ENCODE results near the gene REEP1. TPM values are rescaled to one million over a fixed set of nuclear protein-coding genes. Genes with fewer than 3 reads are reported as not detected.

Gene REEP1
- total RNA-seq, 1 donor from 2014 or later, result 6.4 TPM

- Histone ChIP-seq H3K36me3 (no peaks in the 10 kb centered on the region), H3K4me3 (peak overlapping the region in 1 of 2 donors; percentile 28), H3K27me3 (no peaks in the 10 kb centered on the region), H3K4me1 (no peaks in the 10 kb centered on the region), H3K27ac (no peak overlapping the region), H3K9me3 (no peaks in the 10 kb centered on the region)
- intact Hi-C loops (cut with DNase I), result loop anchor here (1.0 kb wide), 1 partner anchor 147 kb away; no protein-coding TSS in a partner anchor
- peak in 1 of 2 donors; percentile 63 for DNase-seq (ENCODE audit: low spot score in 2 of 2)
- TF ChIP-seq, protein P1, sequence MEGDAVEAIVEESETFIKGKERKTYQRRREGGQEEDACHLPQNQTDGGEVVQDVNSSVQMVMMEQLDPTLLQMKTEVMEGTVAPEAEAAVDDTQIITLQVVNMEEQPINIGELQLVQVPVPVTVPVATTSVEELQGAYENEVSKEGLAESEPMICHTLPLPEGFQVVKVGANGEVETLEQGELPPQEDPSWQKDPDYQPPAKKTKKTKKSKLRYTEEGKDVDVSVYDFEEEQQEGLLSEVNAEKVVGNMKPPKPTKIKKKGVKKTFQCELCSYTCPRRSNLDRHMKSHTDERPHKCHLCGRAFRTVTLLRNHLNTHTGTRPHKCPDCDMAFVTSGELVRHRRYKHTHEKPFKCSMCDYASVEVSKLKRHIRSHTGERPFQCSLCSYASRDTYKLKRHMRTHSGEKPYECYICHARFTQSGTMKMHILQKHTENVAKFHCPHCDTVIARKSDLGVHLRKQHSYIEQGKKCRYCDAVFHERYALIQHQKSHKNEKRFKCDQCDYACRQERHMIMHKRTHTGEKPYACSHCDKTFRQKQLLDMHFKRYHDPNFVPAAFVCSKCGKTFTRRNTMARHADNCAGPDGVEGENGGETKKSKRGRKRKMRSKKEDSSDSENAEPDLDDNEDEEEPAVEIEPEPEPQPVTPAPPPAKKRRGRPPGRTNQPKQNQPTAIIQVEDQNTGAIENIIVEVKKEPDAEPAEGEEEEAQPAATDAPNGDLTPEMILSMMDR (IDR thresholded peaks at IDR 0.05), result peak; percentile 41 to 71 (median 47)
Observed at GRCh38 chr2:86368161-86368824, 30.9 kb upstream of the REEP1 start.

DNA sequence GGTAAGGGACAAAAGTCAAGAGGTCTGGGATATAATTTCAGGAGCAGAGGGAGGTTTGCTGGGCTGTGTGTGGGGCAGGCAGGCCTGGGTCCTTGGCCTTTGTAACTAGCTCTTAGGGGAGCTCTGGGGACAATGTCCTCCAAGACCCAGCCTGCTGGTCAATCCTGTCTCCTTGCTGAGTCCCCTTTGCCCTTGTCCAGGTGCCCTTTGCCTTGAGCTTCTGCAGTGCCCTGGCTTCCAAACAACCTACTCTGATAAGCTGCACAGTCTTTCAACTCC is 30.0 kb upstream of the REEP1 start:
- intact Hi-C loops (cut with DNase I), result no loop called here
- no peak overlapping the region for H3K4me3 ChIP-seq
- no peak for DNase-seq (ENCODE audit: low spot score in 2 of 2)

DNA sequence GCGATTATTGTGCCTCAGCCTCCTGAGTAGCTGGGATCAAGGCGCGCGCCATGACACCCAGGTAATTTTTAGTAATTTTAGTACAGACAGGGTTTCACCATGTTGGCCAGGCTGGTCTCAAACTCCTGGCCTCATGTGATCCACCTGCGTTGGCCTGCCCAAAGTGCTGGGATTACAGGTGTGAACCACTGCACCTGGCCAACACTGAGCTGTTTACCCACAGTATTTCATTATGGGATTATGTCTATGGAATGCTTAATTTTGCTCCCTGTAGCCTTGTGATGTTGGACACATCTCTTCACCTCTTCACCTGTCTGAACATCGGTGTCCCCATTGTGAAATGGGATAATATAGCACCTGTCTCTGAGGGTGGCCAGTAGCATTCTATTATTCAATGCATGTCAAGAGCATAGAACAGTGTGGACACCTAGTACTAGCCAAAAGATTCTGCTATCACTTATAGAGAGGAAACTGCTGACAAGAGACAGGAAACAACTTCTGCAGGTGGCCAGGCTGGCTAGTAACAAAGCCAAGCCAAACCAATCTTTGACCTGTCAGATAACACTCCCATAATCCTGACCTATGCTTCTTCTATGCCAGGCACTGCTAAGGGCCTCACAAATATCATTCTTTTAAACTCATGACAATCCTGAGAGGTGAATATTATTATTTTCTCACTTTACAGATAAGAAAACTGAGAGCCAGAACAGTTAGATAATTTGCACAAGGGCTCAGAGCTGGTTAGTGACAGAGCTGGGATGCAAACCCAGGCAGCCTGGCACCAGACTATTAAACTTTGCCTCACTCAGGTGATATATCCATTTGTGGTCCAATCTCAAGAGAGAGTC is 29.4 kb upstream of the REEP1 start:
- intact Hi-C loops (cut with DNase I), result no loop called here

More for the DNA sequence above, 30.0 kb upstream of the REEP1 start:
- Histone ChIP-seq H3K36me3 (no peaks in the 10 kb centered on the region), H3K4me1 (no peaks in the 10 kb centered on the region), H3K9me3 (no peaks in the 10 kb centered on the region), H3K27me3 (no peaks in the 10 kb centered on the region), H3K27ac (no peak overlapping the region)
- TF ChIP-seq, protein P1 (IDR thresholded peaks at IDR 0.05), result no peak

DNA sequence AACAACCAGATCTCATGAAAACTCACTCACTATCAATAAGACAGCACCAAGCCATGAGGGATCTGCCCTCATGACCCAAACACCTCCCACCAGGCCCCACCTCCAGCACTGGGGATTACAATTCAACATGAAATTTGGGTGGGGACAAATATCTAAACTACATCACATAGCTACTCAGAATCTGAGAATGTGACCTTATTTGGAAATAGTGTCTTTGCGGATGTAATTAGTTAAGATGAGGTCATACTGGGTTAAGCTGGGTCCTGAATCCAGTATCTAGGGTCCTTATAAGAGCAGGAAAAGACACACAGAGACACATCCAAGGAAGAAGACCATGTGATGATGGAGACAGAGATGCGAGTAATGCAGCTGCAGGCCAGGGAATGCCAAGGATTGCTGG is 27.5 kb upstream of the REEP1 start:
- DNase-seq (ENCODE audit: low spot score in 2 of 2), result no peak
- no peak overlapping the region for H3K4me3 ChIP-seq
- no peaks in the 10 kb centered on the region for H3K9me3 ChIP-seq
- H3K4me1 ChIP-seq, result no peaks in the 10 kb centered on the region
- no peak overlapping the region for H3K27ac ChIP-seq
- no peaks in the 10 kb centered on the region for H3K36me3 ChIP-seq
- H3K27me3 ChIP-seq, result no peaks in the 10 kb centered on the region
- TF ChIP-seq, protein P1 (IDR thresholded peaks at IDR 0.05), result no peak
- intact Hi-C loops (cut with DNase I), result no loop called here

More for the DNA sequence above, 29.4 kb upstream of the REEP1 start:
- no peak overlapping the region for H3K27ac ChIP-seq
- H3K27me3 ChIP-seq, result no peaks in the 10 kb centered on the region
- H3K4me1 ChIP-seq, result no peaks in the 10 kb centered on the region
- TF ChIP-seq, protein P1 (IDR thresholded peaks at IDR 0.05), result no peak
- no peaks in the 10 kb centered on the region for H3K9me3 ChIP-seq
- DNase-seq (ENCODE audit: low spot score in 2 of 2), result no peak
- H3K4me3 ChIP-seq, result no peak overlapping the region
- no peaks in the 10 kb centered on the region for H3K36me3 ChIP-seq

DNA sequence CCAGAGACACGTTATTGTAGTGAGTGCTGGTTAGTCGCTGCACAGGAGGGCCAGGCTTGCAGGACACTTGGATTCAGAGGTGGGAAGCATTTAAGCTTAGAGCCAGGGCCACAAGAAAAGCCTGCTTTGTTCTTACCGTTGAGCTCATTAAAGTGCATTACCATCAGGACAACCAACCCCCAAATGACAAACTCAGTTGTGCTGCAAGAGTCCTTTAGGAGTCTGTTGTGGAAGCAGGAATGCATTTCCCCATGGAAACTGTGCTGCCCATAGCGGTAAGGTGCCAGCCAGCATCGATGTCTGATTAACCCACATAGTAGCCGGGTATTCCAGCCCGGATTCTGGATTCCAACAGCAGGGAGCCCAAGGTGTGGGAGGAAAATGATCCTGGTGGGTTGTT is 23.4 kb upstream of the REEP1 start:
- TF ChIP-seq, protein P1 (IDR thresholded peaks at IDR 0.05), result no peak
- no peaks in the 10 kb centered on the region for H3K9me3 ChIP-seq

More for the DNA sequence above, 23.4 kb upstream of the REEP1 start:
- H3K27ac ChIP-seq, result no peak overlapping the region
- no peaks in the 10 kb centered on the region for H3K36me3 ChIP-seq
- H3K27me3 ChIP-seq, result no peaks in the 10 kb centered on the region
- no peak for DNase-seq (ENCODE audit: low spot score in 2 of 2)
- intact Hi-C loops (cut with DNase I), result no loop called here
- no peak overlapping the region for H3K4me3 ChIP-seq
- H3K4me1 ChIP-seq, result no peaks in the 10 kb centered on the region
